ENCODE data around the gene TBL1XR1.
"Not testable (repeated sequence)": the region's sequence is repeated elsewhere in the genome, so short reads cannot be mapped to it uniquely, and the experiment has no call there.

TBL1XR1 gene

GRCh38 chr3:177181418-177181817 is 15.9 kb downstream of the TBL1XR1 start:
- DNase-seq: no peak

- DNase-seq: no peak
Observed at GRCh38 chr3:177180506-177180905, 16.8 kb downstream of the TBL1XR1 start.

- DNase-seq: no peak
Observed at GRCh38 chr3:177179281-177180067, 17.8 kb downstream of the TBL1XR1 start.

DNA sequence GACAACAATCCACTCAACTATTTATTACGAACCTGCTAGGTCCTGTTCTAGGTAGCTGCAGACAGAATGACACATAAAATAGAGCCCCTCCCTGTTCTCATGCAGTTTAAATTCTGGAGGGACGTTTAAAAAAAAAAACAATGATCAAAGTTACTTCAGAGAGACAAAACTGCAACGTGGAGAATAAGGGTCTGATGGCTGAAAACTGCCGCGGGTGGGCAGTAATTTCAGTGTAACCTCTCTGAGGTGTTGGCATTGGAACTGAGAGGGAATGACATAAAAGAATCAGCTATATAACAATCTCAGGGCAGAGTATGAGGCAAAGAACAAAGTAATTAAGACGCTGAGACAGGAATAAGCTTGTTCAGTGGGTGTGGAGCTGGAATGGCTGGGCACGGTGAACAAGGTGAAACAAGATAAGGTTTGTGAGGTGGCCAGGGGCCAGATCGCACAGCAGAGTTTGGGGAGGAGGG is 19.5 kb downstream of the TBL1XR1 start:
- no peak for DNase-seq

GRCh38 chr3:177174607-177175170 is 22.6 kb downstream of the TBL1XR1 start:
- no peak for DNase-seq

DNA sequence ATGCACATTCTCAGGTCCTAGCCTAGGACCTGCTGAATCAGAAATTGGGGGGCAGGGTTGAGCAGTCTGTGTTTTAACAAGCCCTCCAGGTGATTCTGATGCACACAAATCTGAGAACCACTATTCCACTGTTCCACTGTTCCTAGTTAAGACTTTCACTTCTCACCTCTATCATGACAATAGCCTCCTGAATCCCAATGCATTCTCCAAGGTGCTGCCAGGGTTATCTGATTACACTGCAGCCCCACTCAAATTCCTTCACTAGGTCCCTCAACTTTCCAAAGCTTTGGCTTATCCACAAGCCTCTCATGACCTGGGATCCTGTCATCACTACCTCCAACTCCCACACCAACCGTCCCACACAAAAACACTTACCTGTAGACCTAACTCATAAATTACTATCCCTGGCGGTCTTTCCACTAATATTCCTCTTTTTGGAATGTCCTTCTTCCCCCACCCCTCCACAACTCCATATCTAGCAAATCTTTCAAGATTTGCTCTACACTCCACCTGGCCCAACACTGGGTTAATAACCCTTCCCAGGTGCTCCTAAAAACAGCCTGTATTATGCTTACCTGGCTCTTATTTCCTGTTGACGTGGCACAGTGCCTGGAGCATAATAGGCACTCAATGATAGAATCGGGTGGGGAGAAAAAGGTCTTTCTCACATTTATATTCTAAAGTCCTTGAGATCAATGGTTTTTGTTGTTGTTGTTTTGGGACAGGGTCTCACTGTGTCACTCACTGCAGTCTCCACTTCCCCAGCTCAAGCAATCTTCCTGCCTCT is 27.2 kb downstream of the TBL1XR1 start:
- no peak for DNase-seq

DNA sequence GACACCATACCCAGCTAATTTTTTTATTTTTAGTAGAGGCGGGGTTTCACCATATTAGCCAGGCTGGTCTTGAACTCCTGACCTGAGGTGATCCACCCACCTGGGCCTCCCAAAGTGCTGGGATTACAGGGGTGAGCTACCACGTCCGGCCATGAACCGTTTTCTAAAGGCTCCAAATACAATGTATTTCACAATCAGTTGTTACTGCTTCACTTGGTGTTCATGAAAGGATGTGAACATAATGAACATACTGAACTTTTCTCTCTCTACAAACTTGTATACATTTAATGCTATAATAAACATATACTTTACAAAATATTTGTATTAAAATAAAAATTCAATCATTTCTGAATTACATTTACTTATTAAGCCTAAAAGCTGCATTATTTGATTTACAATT is 28.9 kb downstream of the TBL1XR1 start:
- no peak for DNase-seq

GRCh38 chr3:177162742-177163141 is 34.5 kb downstream of the TBL1XR1 start:
- DNase-seq: no peak

- DNase-seq: not testable (repeated sequence)
Observed at GRCh38 chr3:177161603-177162002, 35.7 kb downstream of the TBL1XR1 start.

- DNase-seq: no peak
Observed at GRCh38 chr3:177158461-177158860, 38.8 kb downstream of the TBL1XR1 start.

GRCh38 chr3:177157492-177157891 is 39.8 kb downstream of the TBL1XR1 start:
- DNase-seq: no peak

DNA sequence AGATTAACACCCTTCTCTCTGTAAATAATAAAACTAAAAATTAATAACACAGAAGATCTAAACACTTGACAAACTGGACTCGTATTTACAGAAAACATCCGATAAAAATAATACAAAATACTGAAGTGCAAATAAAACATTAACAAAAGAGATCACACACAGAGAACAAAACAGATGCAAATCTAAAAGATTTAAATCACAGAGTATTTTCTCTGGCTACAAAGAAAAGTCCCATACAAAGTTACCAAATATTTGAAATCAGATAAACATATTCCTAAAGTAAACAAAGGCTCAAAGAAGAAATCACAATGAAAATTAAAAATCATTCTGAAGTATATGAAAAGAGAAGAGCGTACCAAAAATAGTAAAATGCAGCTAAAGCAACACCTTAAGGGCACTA is 42.5 kb downstream of the TBL1XR1 start:
- DNase-seq: no peak

DNA sequence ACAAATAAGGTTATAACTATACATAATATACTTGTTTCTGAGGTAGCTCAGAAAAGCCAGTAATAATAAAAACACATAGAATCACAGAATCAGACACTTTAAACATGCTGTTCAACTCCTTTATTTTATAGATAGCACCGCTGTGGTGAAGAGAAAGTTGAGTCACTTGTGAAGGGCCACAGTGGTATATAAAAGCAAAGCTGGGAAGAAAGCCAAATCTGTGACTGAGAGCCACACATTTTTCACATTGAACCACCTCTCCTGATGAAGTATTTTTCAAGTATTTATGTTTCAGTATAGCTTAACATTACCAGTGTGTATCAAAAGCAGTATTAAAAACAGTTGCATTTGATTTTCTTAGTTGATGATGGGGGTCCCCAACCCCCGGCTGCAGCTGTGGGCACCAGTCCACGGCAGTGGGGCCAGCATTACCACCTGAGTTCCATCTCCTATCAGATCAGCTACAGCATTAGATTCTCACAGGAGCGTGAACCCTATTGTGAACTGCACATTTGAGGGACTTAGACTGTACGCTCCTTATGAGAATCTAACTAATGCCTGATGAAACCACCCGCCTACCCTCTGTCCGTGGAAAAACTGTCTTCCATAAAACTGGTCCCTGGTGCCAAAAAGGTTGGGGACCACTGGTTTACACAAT is 46.2 kb downstream of the TBL1XR1 start:
- peak; percentile 3 to 59 (median 24) for DNase-seq

DNA sequence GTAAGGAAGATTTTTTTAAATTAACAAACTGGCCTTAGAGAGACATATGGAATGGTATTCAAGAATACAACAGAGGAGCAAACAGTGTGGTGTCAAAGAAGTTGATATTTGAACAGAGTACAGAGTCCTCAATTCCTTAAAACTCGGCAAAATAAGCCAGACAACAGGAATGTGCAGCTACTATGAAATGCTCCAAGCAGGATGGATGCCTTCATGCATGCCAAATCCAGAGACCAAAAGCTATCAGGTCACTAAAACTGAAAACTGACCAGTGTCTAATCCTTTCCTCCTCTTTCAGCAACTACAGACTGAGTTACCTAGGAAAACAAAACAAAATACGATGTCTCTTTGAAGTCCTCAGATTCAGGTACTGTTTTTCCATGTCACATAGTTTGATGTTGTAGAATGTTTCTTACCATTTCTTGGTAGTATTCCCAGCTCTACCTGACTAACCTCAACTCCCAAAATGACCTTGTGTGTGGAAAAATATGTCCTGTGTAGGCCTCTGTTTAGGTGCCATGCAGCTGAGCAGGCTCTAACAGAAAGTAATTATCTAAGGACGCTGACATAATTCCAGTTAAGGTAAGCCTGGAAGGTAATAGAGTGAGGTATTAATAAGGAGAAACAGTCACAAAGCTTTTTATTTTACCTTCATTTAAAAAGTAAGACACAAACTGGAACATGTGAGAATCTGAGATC is 46.9 kb downstream of the TBL1XR1 start:
- peak in 1 of 3 experiments; percentile 24 for DNase-seq

GRCh38 chr3:177149106-177149505 is 48.2 kb downstream of the TBL1XR1 start:
- DNase-seq: no peak

GRCh38 chr3:177147790-177148189 is 49.5 kb downstream of the TBL1XR1 start:
- DNase-seq: no peak

GRCh38 chr3:177146646-177147045 is 50.6 kb downstream of the TBL1XR1 start:
- DNase-seq: no peak

GRCh38 chr3:177145954-177146353 is 51.3 kb downstream of the TBL1XR1 start:
- no peak for DNase-seq

DNA sequence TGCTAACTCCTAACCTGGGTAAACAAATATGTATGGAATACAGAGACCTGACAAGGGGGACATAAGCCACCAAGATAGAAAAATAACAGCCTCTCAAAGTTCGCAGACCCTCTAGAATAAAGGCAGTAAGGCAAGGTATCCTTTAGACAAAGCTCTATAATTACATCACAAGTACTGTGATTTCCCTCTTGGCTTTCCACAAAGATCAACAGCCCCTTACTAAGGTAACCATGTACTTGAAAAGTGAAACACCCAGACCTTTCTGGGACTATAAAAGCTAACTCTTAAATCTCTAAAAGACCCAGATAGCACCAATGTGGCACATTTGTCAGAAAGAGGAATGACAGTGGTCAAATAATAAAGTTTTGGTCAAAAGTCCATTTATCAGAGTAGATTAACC is 51.9 kb downstream of the TBL1XR1 start:
- peak in 1 of 3 experiments; percentile 51 for DNase-seq

DNA sequence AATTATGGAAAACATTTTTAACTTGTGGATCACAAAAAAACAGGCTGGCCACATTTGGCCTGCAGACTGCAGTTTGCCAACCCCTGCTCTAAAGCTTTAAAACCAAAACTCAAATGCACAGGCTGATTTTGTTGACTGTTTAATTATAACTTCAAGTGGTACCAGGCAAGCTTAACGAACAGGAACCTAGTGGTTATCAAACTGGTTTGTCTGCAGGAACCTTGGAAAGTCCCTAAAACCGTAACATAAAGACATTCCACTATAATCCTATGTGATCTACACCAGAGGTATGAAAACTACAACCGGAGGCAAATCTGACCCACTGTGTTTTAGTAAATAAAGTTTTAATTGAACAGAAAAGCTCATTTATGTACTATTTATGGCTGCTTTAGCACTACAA is 52.4 kb downstream of the TBL1XR1 start:
- DNase-seq: peak in 2 of 3 experiments; percentile 17 to 51

DNA sequence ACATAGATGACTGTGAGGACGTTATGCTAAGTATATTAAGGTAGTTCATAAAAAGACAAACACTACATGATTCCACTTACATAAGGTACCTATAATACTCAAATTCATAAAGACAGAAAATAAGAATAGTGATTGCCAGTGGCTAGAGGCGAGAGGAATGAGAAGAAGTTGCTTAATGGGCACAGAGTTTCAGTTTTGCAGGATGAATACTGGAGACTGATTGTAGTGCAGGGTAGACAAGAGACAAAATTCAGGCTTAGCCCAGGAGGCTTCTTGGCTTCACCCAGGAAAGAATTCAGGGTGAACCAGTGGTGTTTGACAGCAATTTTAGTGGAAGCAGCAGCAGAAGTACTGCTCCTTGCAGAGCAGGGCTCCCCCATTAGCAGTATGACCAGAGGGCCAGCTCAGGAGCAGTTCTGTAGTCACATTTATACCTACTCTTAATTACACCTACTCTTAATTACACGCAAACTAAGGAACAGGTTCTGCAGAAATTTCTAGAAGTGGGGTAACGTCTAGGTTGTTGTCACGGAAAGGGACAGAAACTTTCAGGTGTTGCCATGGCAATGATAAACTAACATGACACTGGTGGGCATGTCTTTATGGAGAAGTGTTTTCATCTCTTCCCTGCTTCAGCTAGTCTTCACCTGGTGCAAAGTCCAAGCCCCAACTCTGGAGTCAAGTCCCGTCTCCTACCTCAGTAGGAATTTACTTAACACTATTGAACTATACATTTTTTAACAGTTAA is 55.2 kb downstream of the TBL1XR1 start:
- no peak for DNase-seq

DNA sequence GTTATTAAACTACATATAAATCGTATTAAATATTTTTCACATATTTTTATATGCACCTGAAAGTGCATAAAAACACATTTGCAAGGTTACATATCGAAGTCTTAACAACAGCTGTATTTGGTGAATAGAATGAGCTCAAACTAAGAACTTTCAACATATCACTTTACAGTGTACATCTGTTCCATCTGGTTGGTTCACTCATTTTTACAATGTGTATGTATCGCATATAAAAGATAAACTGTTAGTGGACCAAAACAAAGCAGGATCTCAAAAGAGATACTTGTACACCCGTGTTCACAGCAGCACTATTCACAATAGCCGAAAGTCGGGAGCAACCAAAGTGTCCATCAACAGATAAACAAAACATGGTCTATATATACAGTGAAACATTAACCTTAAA is 55.8 kb downstream of the TBL1XR1 start:
- DNase-seq: no peak
